Astrocyte (in vitro differentiated cells and primary cell): ENCODE data around the gene FOS.

Source experiments
- CTCF ChIP-seq: IDR thresholded peaks from 2 replicates; pipeline ENCODE4 v1.5.1; 2011; ENCODE audit warnings: low read depth, mild to moderate bottlenecking, inconsistent platforms, low read length, moderate library complexity; ENCODE audit not compliant: insufficient read depth
- EZH2 ChIP-seq: IDR thresholded peaks from 2 replicates; pipeline ENCODE4 v1.6.1; 2012; ENCODE audit warnings: mild to moderate bottlenecking, low read length, inconsistent platforms; ENCODE audit not compliant: insufficient read depth

DNA sequence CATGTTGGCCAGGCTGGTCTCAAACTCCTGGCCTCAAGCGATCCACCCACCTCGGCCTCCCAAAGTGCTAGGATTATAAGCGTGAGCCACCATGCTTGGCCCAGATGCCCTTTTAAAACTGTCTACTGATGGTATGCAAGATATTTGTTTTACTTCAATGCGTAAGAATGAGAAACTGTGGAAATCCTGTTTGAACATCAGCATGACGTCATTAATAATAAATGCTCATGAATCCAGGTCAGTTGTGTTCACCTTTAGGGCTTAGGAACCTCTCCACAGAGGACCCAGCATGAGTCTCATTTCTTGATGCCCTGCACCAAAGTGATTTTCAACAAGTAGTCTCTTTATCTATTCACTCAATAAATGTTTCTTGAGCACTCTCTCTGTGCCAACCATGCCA, 34.5 kb upstream of the FOS start:
- TF ChIP-seq CTCF (no peak), EZH2 (no peak)
